ENCODE results near the gene P3H4. TPM values are rescaled to one million over a fixed set of nuclear protein-coding genes. Genes with fewer than 3 reads are reported as not detected.

The P3H4 gene
- polyA plus RNA-seq, 1 donor from 2014 or later, result 17.8 TPM

- H3K4me3 ChIP-seq (ENCODE audit: low read length), result no peak overlapping the region
- no peaks in the 10 kb centered on the region for H4K20me1 ChIP-seq (ENCODE audit: insufficient read depth)
- no peak overlapping the region for H3K4me2 ChIP-seq (ENCODE audit: low read length)
- H3K9me3 ChIP-seq (ENCODE audit: low read length), result no peaks in the 10 kb centered on the region
- TF ChIP-seq POLR2AphosphoS5 (IDR thresholded peaks at IDR 0.05), result no peak
- TF ChIP-seq TAF1 (IDR thresholded peaks at IDR 0.05; ENCODE audit: low read depth), result no peak
- TF ChIP-seq EZH2 (IDR thresholded peaks at IDR 0.05; ENCODE audit: borderline replicate concordance, insufficient read depth, low read length, poor library complexity, severe bottlenecking), result no peak
- no peak for TF ChIP-seq SMC3 (conservative IDR thresholded peaks at IDR 0.05; ENCODE audit: poor library complexity)
- TF ChIP-seq RAD21 (conservative IDR thresholded peaks at IDR 0.05), result no peak
- no peak for TF ChIP-seq CTCF (IDR thresholded peaks at IDR 0.05; ENCODE audit: poor library complexity, severe bottlenecking)
- no peak for TF ChIP-seq REST (IDR thresholded peaks at IDR 0.05; ENCODE audit: borderline replicate concordance)
- TF ChIP-seq EP300 (conservative IDR thresholded peaks at IDR 0.05; ENCODE audit: poor library complexity, severe bottlenecking), result no peak
- no peaks in the 10 kb centered on the region for H3K9me2 ChIP-seq (ENCODE audit: insufficient read depth, low read length)
- peaks cover 8% of the 10 kb centered on the region for H3K36me3 ChIP-seq (ENCODE audit: insufficient read depth, low read length)
- H3K27ac ChIP-seq (ENCODE audit: low read length), result no peak overlapping the region
- peaks cover 46% of the 10 kb centered on the region for H3K79me2 ChIP-seq (replicated peaks; ENCODE audit: insufficient read depth, low read length)
- H2AFZ ChIP-seq (ENCODE audit: low read depth, low read length), result no peak overlapping the region
- H3K9ac ChIP-seq (ENCODE audit: low read length), result no peak overlapping the region
- no peaks in the 10 kb centered on the region for H3K27me3 ChIP-seq (ENCODE audit: insufficient read depth, low read depth, low read length)
- no peaks in the 10 kb centered on the region for H3F3A ChIP-seq (ENCODE audit: insufficient read depth, low read length, poor library complexity, severe bottlenecking)
Observed at GRCh38 chr17:41849251-41849990, 37.7 kb upstream of the P3H4 start.

- Histone ChIP-seq H3K9me2 (ENCODE audit: insufficient read depth, low read length) (no peaks in the 10 kb centered on the region), H3K27ac (ENCODE audit: low read length) (no peak overlapping the region), H3K36me3 (ENCODE audit: insufficient read depth, low read length) (peaks cover 3% of the 10 kb centered on the region), H3K4me2 (ENCODE audit: low read length) (no peak overlapping the region), H4K20me1 (ENCODE audit: insufficient read depth) (no peaks in the 10 kb centered on the region), H2AFZ (ENCODE audit: low read depth, low read length) (no peak overlapping the region), H3F3A (ENCODE audit: insufficient read depth, low read length, poor library complexity, severe bottlenecking) (no peaks in the 10 kb centered on the region), H3K79me2 (replicated peaks; ENCODE audit: insufficient read depth, low read length) (peaks cover 40% of the 10 kb centered on the region), H3K9ac (ENCODE audit: low read length) (no peak overlapping the region), H3K9me3 (ENCODE audit: low read length) (no peaks in the 10 kb centered on the region), H3K27me3 (ENCODE audit: insufficient read depth, low read depth, low read length) (no peaks in the 10 kb centered on the region), H3K4me3 (ENCODE audit: low read length) (no peak overlapping the region)
- TF ChIP-seq RAD21 (conservative IDR thresholded peaks at IDR 0.05) (no peak), TAF1 (IDR thresholded peaks at IDR 0.05; ENCODE audit: low read depth) (no peak), POLR2AphosphoS5 (IDR thresholded peaks at IDR 0.05) (no peak), REST (IDR thresholded peaks at IDR 0.05; ENCODE audit: borderline replicate concordance) (no peak), EP300 (conservative IDR thresholded peaks at IDR 0.05; ENCODE audit: poor library complexity, severe bottlenecking) (no peak), EZH2 (IDR thresholded peaks at IDR 0.05; ENCODE audit: borderline replicate concordance, insufficient read depth, low read length, poor library complexity, severe bottlenecking) (no peak), MXI1 (conservative IDR thresholded peaks at IDR 0.05; ENCODE audit: poor library complexity, severe bottlenecking) (no peak), SMC3 (conservative IDR thresholded peaks at IDR 0.05; ENCODE audit: poor library complexity) (no peak), CTCF (IDR thresholded peaks at IDR 0.05; ENCODE audit: poor library complexity, severe bottlenecking) (no peak)
Observed at GRCh38 chr17:41848788-41849187, 37.0 kb upstream of the P3H4 start.
